ENCODE data around the gene TMEM270. TPM values are rescaled to one million over a fixed set of nuclear protein-coding genes. Genes with fewer than 3 reads are reported as not detected.
"Not testable (repeated sequence)": the region's sequence is repeated elsewhere in the genome, so short reads cannot be mapped to it uniquely, and the experiment has no call there.

Gene TMEM270
- polyA plus RNA-seq, 2 of the 4 experiments (the other 2 are of a cell fraction), result not detected

- no peak overlapping the region for H3K4me2 ChIP-seq
- CTCF ChIA-PET, result interaction anchor here (0.8 to 4.3 kb wide), 6 partner anchors 10 to 145 kb away, joined by 3 to 25 read pairs (median 4); partner anchors contain the start of gene ELN
- H3K9me3 ChIP-seq, result no peaks in the 10 kb centered on the region
- no peak overlapping the region for H3K27ac ChIP-seq
- DNase-seq (ENCODE audit: low read depth in 1 of 2, low spot score in 1 of 2) (no peak), FAIRE-seq (no peak), ATAC-seq (no peak)
- 85% methylated on average over 3 of the region's 3 CpGs for WGBS (ENCODE audit: missing lambda C conversion rate)
- no peak overlapping the region for H3K4me3 ChIP-seq
- H3K4me1 ChIP-seq, result peaks cover 17% of the 10 kb centered on the region
- POLR2A ChIA-PET, result no interaction called here
- TF ChIP-seq HOXB13 (CRISPR knock-in tag; IDR thresholded peaks at IDR 0.05; ENCODE audit: low read depth) (no peak), BHLHE40 (IDR thresholded peaks at IDR 0.05; ENCODE audit: low read depth, low read length) (no peak), NFE2L2 (conservative IDR thresholded peaks at IDR 0.05; ENCODE audit: low read length) (no peak), FOSL2 (IDR thresholded peaks at IDR 0.05) (no peak), FOSL2 (CRISPR knock-in tag; IDR thresholded peaks at IDR 0.05) (no peak), JUNB (IDR thresholded peaks at IDR 0.05) (no peak), MAFK (IDR thresholded peaks at IDR 0.05; ENCODE audit: partially characterized antibody) (no peak), PHF8 (IDR thresholded peaks at IDR 0.05; ENCODE audit: borderline replicate concordance, low read depth) (no peak), EHF (CRISPR knock-in tag; IDR thresholded peaks at IDR 0.05) (no peak), NR3C1 (IDR thresholded peaks at IDR 0.05) (no peak), CHD4 (IDR thresholded peaks at IDR 0.05; ENCODE audit: borderline replicate concordance) (no peak)
These were observed 21.1 kb downstream of the TMEM270 start for GRCh38 chr7:73882047-73882402.

GRCh38 chr7:73884867-73885422 is 24.0 kb downstream of the TMEM270 start:
- H3K27ac ChIP-seq; H3K9me3 ChIP-seq; H3K4me3 ChIP-seq; FAIRE-seq; ATAC-seq; POLR2A ChIA-PET; H3K4me2 ChIP-seq; DNase-seq (ENCODE audit: low read depth in 1 of 2, low spot score in 1 of 2): not testable (repeated sequence)
- WGBS (ENCODE audit: missing lambda C conversion rate), result 60% methylated on average over 3 of the region's 3 CpGs
- CTCF ChIA-PET, result interaction anchor here (0.6 to 3.4 kb wide), 3 partner anchors 28 to 142 kb away, joined by 3 to 13 read pairs (median 4); no protein-coding TSS in a partner anchor
- peaks cover 13% of the 10 kb centered on the region for H3K4me1 ChIP-seq

- no peak overlapping the region for H3K4me2 ChIP-seq
- FAIRE-seq, result no peak
- no peaks in the 10 kb centered on the region for H3K9me3 ChIP-seq
- H3K27ac ChIP-seq, result no peak overlapping the region
- ChIA-PET CTCF (interaction anchor here (0.6 to 3.4 kb wide), 5 partner anchors 21 to 141 kb away, joined by 3 to 13 read pairs (median 3); no protein-coding TSS in a partner anchor), POLR2A (no interaction called here)
- H3K4me1 ChIP-seq, result peaks cover 8% of the 10 kb centered on the region; the same call in 2 of the 3 replicates
- 84% methylated on average over 3 of the region's 3 CpGs for WGBS (ENCODE audit: missing lambda C conversion rate)
- H3K4me3 ChIP-seq, result no peak overlapping the region
- no peak for DNase-seq (ENCODE audit: low read depth in 1 of 2, low spot score in 1 of 2)
- no peak for ATAC-seq
- no peak for TF ChIP-seq CBX2 (IDR thresholded peaks at IDR 0.05; ENCODE audit: borderline replicate concordance, low read depth)
- TF ChIP-seq SREBF2 (IDR thresholded peaks at IDR 0.05), result no peak
- no peak for TF ChIP-seq HOXB13 (CRISPR knock-in tag; IDR thresholded peaks at IDR 0.05; ENCODE audit: low read depth)
- no peak for TF ChIP-seq MAZ (IDR thresholded peaks at IDR 0.05; ENCODE audit: borderline replicate concordance, low read depth, low read length)
- TF ChIP-seq NPAS2 (CRISPR knock-in tag; IDR thresholded peaks at IDR 0.05; ENCODE audit: borderline replicate concordance), result no peak
- no peak for TF ChIP-seq FOSB (CRISPR knock-in tag; IDR thresholded peaks at IDR 0.05)
- TF ChIP-seq CHD4 (IDR thresholded peaks at IDR 0.05; ENCODE audit: borderline replicate concordance), result no peak
- TF ChIP-seq ZFP36 (IDR thresholded peaks at IDR 0.05; ENCODE audit: borderline replicate concordance, partially characterized antibody), result no peak
- TF ChIP-seq PBX3 (IDR thresholded peaks at IDR 0.05), result no peak
- TF ChIP-seq HDAC2 (IDR thresholded peaks at IDR 0.05), result no peak
- no peak for TF ChIP-seq HOXA7 (CRISPR knock-in tag; IDR thresholded peaks at IDR 0.05)
- TF ChIP-seq HOXB5 (CRISPR knock-in tag; IDR thresholded peaks at IDR 0.05), result no peak
- no peak for TF ChIP-seq MAX (IDR thresholded peaks at IDR 0.05)
- TF ChIP-seq GATA3 (IDR thresholded peaks at IDR 0.05; ENCODE audit: borderline replicate concordance), result no peak
- no peak for TF ChIP-seq EHF (CRISPR knock-in tag; IDR thresholded peaks at IDR 0.05)
These were observed 24.5 kb downstream of the TMEM270 start for GRCh38 chr7:73885433-73885974.
